IPS-20b (cell line): ENCODE data around the gene TRERF1.

Experiments used
- H3K27ac ChIP-seq: one replicate; pipeline ENCODE4 v1.5.1; 2013; ENCODE audit warnings: low read length
- H3K27me3 ChIP-seq: 2 replicates; pipeline ENCODE4 v1.6.1; 2013; ENCODE audit warnings: mild to moderate bottlenecking, low read length, inconsistent platforms; ENCODE audit not compliant: insufficient read depth
- H3K36me3 ChIP-seq: 2 replicates; pipeline ENCODE4 v1.6.1; 2013; ENCODE audit warnings: low read depth, mild to moderate bottlenecking, inconsistent platforms, low read length, moderate library complexity; ENCODE audit not compliant: insufficient read depth
- H3K4me1 ChIP-seq: 2 replicates; pipeline ENCODE4 v1.6.1; 2013; ENCODE audit warnings: mild to moderate bottlenecking, control low read depth, inconsistent platforms, low read length, moderate library complexity; ENCODE audit not compliant: insufficient read depth
- H3K4me3 ChIP-seq: 2 replicates; pipeline ENCODE4 v1.5.1; 2013; ENCODE audit warnings: mild to moderate bottlenecking, low read length, inconsistent platforms
- H3K9ac ChIP-seq: 2 replicates; pipeline ENCODE4 v1.6.1; 2013; ENCODE audit warnings: low read depth, mild to moderate bottlenecking, inconsistent platforms, low read length, moderate library complexity
- H3K9me3 ChIP-seq: 2 replicates; pipeline ENCODE4 v1.6.1; 2013; ENCODE audit warnings: mild to moderate bottlenecking, low read depth, low read length, inconsistent platforms; ENCODE audit not compliant: insufficient read depth

The TRERF1 gene

GRCh38 chr6:42227173-42227850 lies 224.4 kb downstream of the TRERF1 start:
- no peaks in the 10 kb centered on the region for H3K27me3 ChIP-seq
- no peaks in the 10 kb centered on the region for H3K9me3 ChIP-seq
- no peaks in the 10 kb centered on the region; the same call in 1 of the 2 replicates for H3K4me1 ChIP-seq
- no peak overlapping the region for H3K9ac ChIP-seq
- no peak overlapping the region for H3K4me3 ChIP-seq
- H3K36me3 ChIP-seq: peaks cover 41% of the 10 kb centered on the region
- H3K27ac ChIP-seq: no peak overlapping the region

- Histone ChIP-seq H3K9ac (no peak overlapping the region; the same call in 1 of the 2 replicates), H3K27ac (no peak overlapping the region)
Observed at GRCh38 chr6:42226645-42227143, 225.0 kb downstream of the TRERF1 start.

GRCh38 chr6:42226161-42226611 lies 225.5 kb downstream of the TRERF1 start:
- Histone ChIP-seq H3K4me1 (no peaks in the 10 kb centered on the region; the same call in 1 of the 2 replicates), H3K36me3 (peaks cover 30% of the 10 kb centered on the region), H3K27ac (no peak overlapping the region), H3K9me3 (no peaks in the 10 kb centered on the region), H3K9ac (no peak overlapping the region), H3K27me3 (no peaks in the 10 kb centered on the region), H3K4me3 (no peak overlapping the region)

More at GRCh38 chr6:42226645-42227143, 225.0 kb downstream of the TRERF1 start:
- Histone ChIP-seq H3K4me1 (no peaks in the 10 kb centered on the region; the same call in 1 of the 2 replicates), H3K9me3 (no peaks in the 10 kb centered on the region), H3K4me3 (no peak overlapping the region), H3K36me3 (peaks cover 35% of the 10 kb centered on the region), H3K27me3 (no peaks in the 10 kb centered on the region)

- Histone ChIP-seq H3K36me3 (peaks cover 30% of the 10 kb centered on the region), H3K9ac (no peak overlapping the region), H3K4me1 (no peaks in the 10 kb centered on the region; the same call in 1 of the 2 replicates), H3K9me3 (no peaks in the 10 kb centered on the region), H3K4me3 (no peak overlapping the region), H3K27me3 (no peaks in the 10 kb centered on the region), H3K27ac (no peak overlapping the region)
Observed at GRCh38 chr6:42225419-42225818, 226.3 kb downstream of the TRERF1 start.

- H3K9ac ChIP-seq: no peak overlapping the region
- H3K36me3 ChIP-seq: peaks cover 30% of the 10 kb centered on the region
- no peaks in the 10 kb centered on the region; the same call in 1 of the 2 replicates for H3K4me1 ChIP-seq
- H3K27ac ChIP-seq: no peak overlapping the region
- no peaks in the 10 kb centered on the region for H3K9me3 ChIP-seq
- H3K27me3 ChIP-seq: no peaks in the 10 kb centered on the region
- no peak overlapping the region for H3K4me3 ChIP-seq
Observed at GRCh38 chr6:42225029-42225339, 226.7 kb downstream of the TRERF1 start.

GRCh38 chr6:42224222-42225028 lies 227.3 kb downstream of the TRERF1 start:
- peaks cover 29% of the 10 kb centered on the region for H3K36me3 ChIP-seq
- H3K27ac ChIP-seq: no peak overlapping the region
- H3K4me3 ChIP-seq: no peak overlapping the region
- no peaks in the 10 kb centered on the region; the same call in 1 of the 2 replicates for H3K4me1 ChIP-seq
- H3K9ac ChIP-seq: no peak overlapping the region
- H3K9me3 ChIP-seq: no peaks in the 10 kb centered on the region
- H3K27me3 ChIP-seq: no peaks in the 10 kb centered on the region

- peaks cover 11% of the 10 kb centered on the region; the same call in 1 of the 2 replicates for H3K36me3 ChIP-seq
- H3K27ac ChIP-seq: no peak overlapping the region
- no peaks in the 10 kb centered on the region for H3K9me3 ChIP-seq
- no peaks in the 10 kb centered on the region; the same call in 1 of the 2 replicates for H3K4me1 ChIP-seq
- H3K27me3 ChIP-seq: no peaks in the 10 kb centered on the region
- no peak overlapping the region for H3K9ac ChIP-seq
- no peak overlapping the region for H3K4me3 ChIP-seq
Observed at GRCh38 chr6:42222448-42222847, 229.3 kb downstream of the TRERF1 start.

- Histone ChIP-seq H3K9ac (no peak overlapping the region), H3K27me3 (no peaks in the 10 kb centered on the region), H3K36me3 (peaks cover 2% of the 10 kb centered on the region; the same call in 1 of the 2 replicates), H3K9me3 (no peaks in the 10 kb centered on the region), H3K4me3 (no peak overlapping the region), H3K27ac (no peak overlapping the region), H3K4me1 (peaks cover 3% of the 10 kb centered on the region)
Observed at GRCh38 chr6:42221546-42221945, 230.2 kb downstream of the TRERF1 start.

GRCh38 chr6:42220807-42221206 lies 230.9 kb downstream of the TRERF1 start:
- no peak overlapping the region for H3K9ac ChIP-seq
- H3K9me3 ChIP-seq: no peaks in the 10 kb centered on the region
- H3K36me3 ChIP-seq: no peaks in the 10 kb centered on the region
- H3K4me3 ChIP-seq: no peak overlapping the region
- no peaks in the 10 kb centered on the region for H3K27me3 ChIP-seq
- H3K27ac ChIP-seq: no peak overlapping the region
- H3K4me1 ChIP-seq: peaks cover 5% of the 10 kb centered on the region; the same call in 1 of the 2 replicates

GRCh38 chr6:42217519-42218367 lies 234.0 kb downstream of the TRERF1 start, which contains the start of gene MRPS10:
MRPS10 (minus strand) TSS chr6:42217861; CDS start chr6:42217849, 12 bp downstream.
- H3K27me3 ChIP-seq: no peaks in the 10 kb centered on the region
- H3K4me1 ChIP-seq: peaks cover 5% of the 10 kb centered on the region; the same call in 1 of the 2 replicates
- H3K27ac ChIP-seq: no peak within 1 kb of the TSS
- H3K9ac ChIP-seq: peak within 1 kb of the TSS; percentile 95
- H3K4me3 ChIP-seq: peak within 1 kb of the TSS; percentile 85
- peaks cover 16% of the 10 kb centered on the region for H3K36me3 ChIP-seq
- H3K9me3 ChIP-seq: no peaks in the 10 kb centered on the region

- Histone ChIP-seq H3K27ac (no peak overlapping the region), H3K36me3 (peaks cover 22% of the 10 kb centered on the region), H3K9ac (peak overlapping the region; percentile 95), H3K4me1 (peaks cover 5% of the 10 kb centered on the region; the same call in 1 of the 2 replicates), H3K9me3 (no peaks in the 10 kb centered on the region), H3K27me3 (no peaks in the 10 kb centered on the region), H3K4me3 (peak overlapping the region; percentile 85)
Observed at GRCh38 chr6:42217157-42217518, 234.6 kb downstream of the TRERF1 start.
